Panc1 (cell line): Measurements from ENCODE around the gene SEMA6A.

Source experiments
- POLR2AphosphoS5 ChIP-seq: IDR thresholded peaks from 2 replicates; pipeline ENCODE4 v1.6.1; 2012; ENCODE audit warnings: mild to moderate bottlenecking, low read depth, low read length, moderate library complexity
- TF ChIP-seq, protein P1 (sequence below): fragments of 450-650 bp; IDR thresholded peaks from 2 replicates; pipeline ENCODE4 v1.5.1; 2017; ENCODE audit warnings: mild to moderate bottlenecking

- TF ChIP-seq, protein P1, sequence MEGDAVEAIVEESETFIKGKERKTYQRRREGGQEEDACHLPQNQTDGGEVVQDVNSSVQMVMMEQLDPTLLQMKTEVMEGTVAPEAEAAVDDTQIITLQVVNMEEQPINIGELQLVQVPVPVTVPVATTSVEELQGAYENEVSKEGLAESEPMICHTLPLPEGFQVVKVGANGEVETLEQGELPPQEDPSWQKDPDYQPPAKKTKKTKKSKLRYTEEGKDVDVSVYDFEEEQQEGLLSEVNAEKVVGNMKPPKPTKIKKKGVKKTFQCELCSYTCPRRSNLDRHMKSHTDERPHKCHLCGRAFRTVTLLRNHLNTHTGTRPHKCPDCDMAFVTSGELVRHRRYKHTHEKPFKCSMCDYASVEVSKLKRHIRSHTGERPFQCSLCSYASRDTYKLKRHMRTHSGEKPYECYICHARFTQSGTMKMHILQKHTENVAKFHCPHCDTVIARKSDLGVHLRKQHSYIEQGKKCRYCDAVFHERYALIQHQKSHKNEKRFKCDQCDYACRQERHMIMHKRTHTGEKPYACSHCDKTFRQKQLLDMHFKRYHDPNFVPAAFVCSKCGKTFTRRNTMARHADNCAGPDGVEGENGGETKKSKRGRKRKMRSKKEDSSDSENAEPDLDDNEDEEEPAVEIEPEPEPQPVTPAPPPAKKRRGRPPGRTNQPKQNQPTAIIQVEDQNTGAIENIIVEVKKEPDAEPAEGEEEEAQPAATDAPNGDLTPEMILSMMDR, result no peak
- no peak for TF ChIP-seq POLR2AphosphoS5
Measured at GRCh38 chr5:116509483-116510244, 65.0 kb downstream of the SEMA6A start.
